Fibroblast of skin of right quadriceps (primary cell): ENCODE data around the gene PALD1.

Experiments used
- DNase-seq: peaks from one replicate; pipeline ENCODE4 v3.0.0-alpha.2; 2013

Gene PALD1

GRCh38 chr10:70507966-70508365, 29.4 kb downstream of the PALD1 start:
- DNase-seq = no peak

GRCh38 chr10:70508912-70509756, 30.6 kb downstream of the PALD1 start:
- DNase-seq = no peak

GRCh38 chr10:70509757-70510147, 31.2 kb downstream of the PALD1 start:
- no peak for DNase-seq

- DNase-seq = no peak
Measured at GRCh38 chr10:70510453-70510852, 31.9 kb downstream of the PALD1 start.

GRCh38 chr10:70510904-70511303, 32.3 kb downstream of the PALD1 start:
- DNase-seq = no peak

GRCh38 chr10:70512149-70512639, 33.6 kb downstream of the PALD1 start:
- DNase-seq = no peak

GRCh38 chr10:70513848-70514309, 35.3 kb downstream of the PALD1 start:
- no peak for DNase-seq

- no peak for DNase-seq
Measured at GRCh38 chr10:70514591-70514990, 36.0 kb downstream of the PALD1 start.

GRCh38 chr10:70515035-70515667, 36.6 kb downstream of the PALD1 start:
- DNase-seq = no peak

GRCh38 chr10:70518695-70519094, 40.1 kb downstream of the PALD1 start:
- peak; percentile 23 for DNase-seq

GRCh38 chr10:70523057-70523456, 44.5 kb downstream of the PALD1 start:
- DNase-seq = no peak

GRCh38 chr10:70523549-70523948, 45.0 kb downstream of the PALD1 start:
- no peak for DNase-seq

GRCh38 chr10:70528314-70528713, 49.7 kb downstream of the PALD1 start:
- no peak for DNase-seq

GRCh38 chr10:70528741-70529362, 50.3 kb downstream of the PALD1 start:
- DNase-seq = peak; percentile 53

- DNase-seq = no peak
Measured at GRCh38 chr10:70529848-70530247, 51.3 kb downstream of the PALD1 start.

GRCh38 chr10:70530315-70530714, 51.7 kb downstream of the PALD1 start:
- DNase-seq = no peak

GRCh38 chr10:70532554-70533188, 54.1 kb downstream of the PALD1 start:
- no peak for DNase-seq

GRCh38 chr10:70533189-70533558, 54.6 kb downstream of the PALD1 start:
- no peak for DNase-seq

- no peak for DNase-seq
Measured at GRCh38 chr10:70534281-70534680, 55.7 kb downstream of the PALD1 start.

GRCh38 chr10:70535001-70535400, 56.4 kb downstream of the PALD1 start:
- DNase-seq = no peak

- DNase-seq = no peak
Measured at GRCh38 chr10:70535451-70535850, 56.9 kb downstream of the PALD1 start.

- DNase-seq = no peak
Measured at GRCh38 chr10:70536196-70536861, 57.8 kb downstream of the PALD1 start.
